DMS53 treated with DMSO at 0.1 percent for 48 hours (cell line): ENCODE measurements around the gene GABARAP.
"Not testable (repeated sequence)": the region's sequence is repeated elsewhere in the genome, so short reads cannot be mapped to it uniquely, and the experiment has no call there.

Experiments used
- DNase-seq: peaks from one replicate; lab custom pipeline; 2025; ENCODE audit not compliant: unreplicated experiment; lab: John Stamatoyannopoulos, UW

GABARAP gene

GRCh38 chr17:7261379-7262191 is 19.3 kb upstream of the GABARAP start:
- no peak for DNase-seq

DNA sequence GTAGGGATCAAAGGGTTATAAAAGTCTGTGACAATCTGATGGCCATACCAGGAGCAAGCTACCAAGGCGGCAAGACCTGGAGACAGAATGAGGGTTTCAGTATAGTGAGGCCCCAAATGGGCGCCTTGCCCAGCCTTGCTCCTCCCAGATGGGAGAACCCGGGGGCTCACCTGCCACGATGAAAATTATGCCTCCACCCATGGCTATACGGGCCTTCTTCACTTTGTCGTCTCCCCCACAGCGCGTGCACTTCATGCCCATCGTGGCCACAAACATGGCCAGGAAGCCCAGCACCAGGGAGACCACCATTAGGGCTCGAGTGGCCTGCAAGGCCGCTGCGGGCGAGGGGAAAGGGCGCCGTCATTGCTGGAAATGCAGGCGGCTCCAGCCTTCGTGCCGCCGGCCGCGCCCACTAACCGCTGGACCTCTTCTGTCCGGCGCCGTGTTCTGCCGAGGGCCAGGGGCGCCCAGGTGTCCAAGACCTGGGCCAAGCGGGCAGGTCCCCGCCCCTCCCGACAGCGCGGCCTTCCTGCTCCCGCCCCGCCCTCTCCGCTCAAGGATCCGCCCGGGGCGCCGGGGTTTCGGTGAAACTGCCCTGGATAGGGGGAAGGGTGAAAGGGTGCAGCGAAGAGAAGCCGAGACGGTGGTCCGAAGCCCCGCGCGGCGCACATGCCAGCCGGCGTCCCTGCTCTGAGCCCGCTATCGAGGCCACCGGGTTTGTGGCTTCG is 18.6 kb upstream of the GABARAP start:
- DNase-seq: peak; percentile 64

DNA sequence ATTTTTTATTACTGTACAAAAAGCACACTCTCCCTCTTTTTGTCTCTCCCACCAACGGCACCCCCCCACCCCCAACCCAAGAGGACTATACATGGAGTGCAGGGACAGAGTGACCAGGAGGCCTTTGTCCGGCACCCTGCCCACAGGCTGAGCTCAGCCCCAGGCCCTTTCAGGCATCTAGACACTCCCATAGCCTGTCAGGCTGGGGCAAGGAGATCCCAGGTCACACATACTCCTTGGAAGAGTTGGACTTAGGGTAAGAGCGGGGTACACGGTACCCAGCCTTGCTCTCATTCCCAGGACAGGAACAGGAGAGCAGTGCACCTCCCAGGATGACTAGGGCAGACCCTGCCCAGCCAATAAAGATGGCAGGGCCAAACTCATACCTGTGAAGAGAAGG is 17.9 kb upstream of the GABARAP start:
- DNase-seq: no peak

GRCh38 chr17:7259555-7259889 is 17.3 kb upstream of the GABARAP start:
- DNase-seq: no peak

DNA sequence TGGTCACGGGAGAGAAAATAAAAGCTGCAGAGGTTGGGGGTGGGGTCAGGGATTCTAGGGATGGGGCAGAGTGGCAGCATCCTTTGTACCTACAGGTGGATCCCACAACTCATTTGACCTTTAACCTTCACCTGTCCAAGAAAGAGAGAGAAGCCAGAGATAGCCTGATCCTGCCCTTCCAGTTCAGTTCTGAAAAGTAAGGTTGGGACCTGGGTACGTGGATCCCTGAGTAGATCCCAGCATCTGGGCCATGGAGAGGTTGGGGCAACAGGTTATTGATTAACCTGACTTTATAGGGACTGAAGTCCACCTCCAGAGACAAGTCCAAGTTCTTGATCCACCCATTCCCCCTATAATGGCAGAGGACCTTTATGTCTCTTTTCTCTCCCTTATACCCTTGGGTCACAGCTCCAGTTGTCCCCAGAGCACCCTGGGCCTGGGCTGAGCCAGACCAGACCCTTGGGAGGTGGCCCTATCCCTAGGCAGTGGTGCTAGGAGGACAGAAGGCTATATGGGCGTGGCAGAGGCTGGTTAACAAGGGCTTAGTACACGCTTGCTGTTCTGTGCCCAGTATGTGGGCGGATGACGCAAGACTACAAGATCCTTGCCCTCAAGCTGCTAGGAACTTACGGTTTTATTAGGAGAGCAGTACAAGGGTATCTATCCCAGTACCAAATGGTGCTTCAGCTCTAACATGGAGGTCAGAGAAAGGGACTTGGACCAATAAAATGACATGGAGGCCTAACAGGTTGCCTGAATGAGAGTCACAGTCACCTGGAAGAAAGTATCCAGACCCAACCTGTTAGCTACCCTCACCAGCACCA is 16.7 kb upstream of the GABARAP start:
- DNase-seq: no peak

- DNase-seq: no peak
Measured at GRCh38 chr17:7256766-7257456, 14.7 kb upstream of the GABARAP start.

- DNase-seq: no peak
Measured at GRCh38 chr17:7254511-7254910, 12.3 kb upstream of the GABARAP start.

DNA sequence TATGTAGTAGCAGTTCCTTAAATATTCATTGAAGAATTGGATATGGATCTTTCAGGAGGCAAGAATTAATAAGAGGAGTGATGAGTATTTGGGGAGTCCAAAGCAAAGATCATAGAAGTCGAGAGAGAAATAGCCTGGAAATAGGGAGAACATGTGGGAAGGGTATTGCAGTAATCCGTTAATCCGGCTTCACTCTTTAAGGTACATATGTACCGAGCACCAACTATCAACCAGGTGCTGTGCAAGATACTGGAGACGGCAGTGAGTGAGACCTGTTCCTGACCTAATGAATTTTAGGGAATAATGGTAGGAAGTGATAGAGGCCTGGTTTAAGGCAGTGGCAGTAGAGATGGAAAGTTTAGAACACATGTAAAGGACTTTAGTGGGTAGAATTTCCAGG is 10.8 kb upstream of the GABARAP start:
- no peak for DNase-seq

DNA sequence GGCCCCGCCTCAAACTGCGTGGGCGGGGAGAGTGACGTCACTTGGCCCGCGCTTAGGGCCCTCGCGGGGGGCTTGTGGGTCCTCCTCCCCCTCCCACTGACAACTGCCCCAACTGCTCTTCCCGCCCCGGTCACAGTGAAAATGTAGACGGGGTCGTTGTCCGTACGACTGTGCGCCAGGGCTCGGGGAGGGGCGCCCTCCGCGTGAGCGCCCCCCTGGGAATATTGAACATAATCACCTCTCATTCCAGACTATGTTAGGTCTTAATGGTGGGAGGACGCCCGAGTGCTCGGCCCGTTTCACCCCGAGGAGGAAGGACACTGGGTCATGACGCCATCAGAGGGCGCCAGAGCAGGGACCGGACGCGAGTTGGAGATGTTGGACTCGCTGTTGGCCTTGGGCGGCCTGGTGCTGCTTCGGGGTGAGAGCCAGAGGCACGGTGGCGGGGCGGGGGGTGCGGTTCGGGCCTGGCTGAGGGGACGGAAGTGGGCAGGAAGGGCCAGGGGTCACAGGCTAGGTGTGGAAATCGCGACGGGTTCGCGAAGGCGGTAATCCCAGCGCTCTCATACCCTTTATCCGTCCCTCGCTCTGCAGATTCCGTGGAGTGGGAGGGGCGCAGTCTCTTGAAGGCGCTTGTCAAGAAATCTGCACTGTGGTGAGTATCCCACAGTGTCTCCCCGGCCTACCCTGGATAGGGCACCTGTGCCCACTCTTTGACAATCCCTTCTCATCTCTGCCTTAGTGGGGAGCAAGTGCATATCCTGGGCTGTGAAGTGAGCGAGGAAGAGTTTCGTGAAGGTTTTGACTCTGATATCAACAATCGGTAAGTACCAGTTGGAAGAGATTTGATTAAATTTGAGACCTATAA is 10.2 kb upstream of the GABARAP start, which contains the start of gene ELP5:
Gene ELP5 (plus strand): TSS at position 40 of the 868 bp plus-strand sequence. CDS start 336 bp downstream, at position 376.
- DNase-seq: peak; percentile 87

DNA sequence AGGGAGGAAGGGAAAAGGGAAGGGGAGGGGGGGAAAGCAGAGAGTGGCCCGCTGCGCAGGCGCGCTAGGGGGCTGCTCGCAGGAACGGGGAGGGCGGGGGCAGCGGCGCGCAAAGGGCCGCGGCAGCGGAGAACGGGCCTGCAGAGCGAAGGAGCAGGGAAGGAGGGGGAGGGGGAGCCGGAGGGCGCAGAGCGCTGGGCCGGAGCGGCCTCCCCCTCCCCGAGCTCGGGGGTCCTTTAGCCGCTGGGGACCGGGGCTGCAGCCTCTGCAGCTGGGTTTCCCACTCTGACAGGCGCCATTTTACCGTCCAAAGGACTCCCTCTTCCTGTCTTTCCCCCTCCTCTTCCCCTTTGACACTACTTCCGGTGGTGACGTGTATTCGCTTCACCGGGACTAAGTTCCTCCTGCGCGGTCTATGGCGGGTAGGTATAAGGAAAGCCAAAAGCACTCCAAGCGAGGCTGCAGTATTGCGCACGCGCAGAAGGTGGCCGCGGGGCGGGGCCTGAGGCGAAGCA is 9.5 kb upstream of the GABARAP start, which contains the start of gene CTDNEP1:
Gene CTDNEP1 (minus strand): TSS at position 74 of the 515 bp plus-strand sequence. CDS start 438 bp downstream, outside the sequence.
- DNase-seq: peak; percentile 99

DNA sequence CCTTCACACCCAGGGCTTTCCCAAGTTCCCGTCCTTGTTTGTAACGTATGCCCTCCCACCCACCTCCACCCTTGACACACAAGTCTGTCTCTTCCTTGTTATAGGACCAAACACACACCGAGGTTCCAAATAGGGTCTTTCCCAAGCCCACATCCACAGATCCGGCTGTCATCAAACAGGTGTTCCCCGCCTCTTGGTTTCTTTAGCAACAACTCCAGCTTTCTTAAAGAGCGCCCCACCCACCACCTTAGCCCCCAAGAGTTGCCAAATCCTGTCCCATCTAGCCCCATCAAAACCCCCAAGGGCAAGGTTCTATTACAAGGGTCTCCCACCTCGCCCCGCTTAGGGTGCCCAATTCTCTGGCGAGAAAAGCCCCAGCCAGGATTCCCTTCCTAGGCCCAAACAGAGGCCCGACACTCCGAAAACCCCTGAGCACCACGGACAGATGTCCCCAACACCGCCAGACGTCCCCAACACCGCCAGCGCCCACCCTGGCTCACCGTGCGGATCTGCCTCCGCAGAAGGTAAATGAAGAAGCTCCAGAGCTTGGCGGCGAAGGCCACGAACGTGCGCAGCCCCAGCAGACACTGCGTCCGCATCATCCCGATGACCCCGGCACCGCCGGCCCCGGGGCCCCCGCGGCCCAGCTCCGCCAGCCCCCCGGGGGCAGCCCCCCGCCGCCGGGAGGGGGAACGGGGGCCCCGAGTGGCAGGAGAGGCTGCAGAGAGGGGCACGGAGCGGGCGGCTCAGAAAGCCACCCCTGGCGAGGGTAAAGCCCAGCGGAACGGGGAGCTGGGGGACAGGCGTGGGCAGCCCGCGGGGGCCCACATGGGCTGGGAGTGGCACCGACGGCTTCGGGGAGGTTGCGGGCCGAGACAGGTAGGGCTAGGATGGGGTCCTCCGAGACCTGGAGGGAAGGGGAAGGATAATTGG is 8.7 kb upstream of the GABARAP start:
- no peak for DNase-seq

DNA sequence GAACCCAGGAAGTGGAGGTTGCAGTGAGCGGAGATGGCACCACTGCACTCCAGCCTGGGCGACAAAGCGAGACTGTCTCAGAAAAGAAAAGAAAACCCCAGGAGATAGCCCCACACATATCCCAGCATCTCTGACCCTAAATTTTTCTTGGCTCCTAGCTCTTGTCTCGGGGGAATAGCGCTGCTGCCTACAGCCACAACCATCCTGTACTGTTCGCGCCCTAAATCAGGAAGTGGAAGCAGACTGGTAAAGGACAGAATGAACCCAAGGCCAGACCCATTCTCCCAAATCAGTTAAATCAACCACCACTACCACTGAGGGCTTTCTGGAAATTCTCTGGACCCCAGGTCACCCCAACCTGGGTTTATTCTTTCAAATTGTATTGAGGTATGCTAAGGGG is 7.6 kb upstream of the GABARAP start:
- no peak for DNase-seq

- no peak for DNase-seq
Measured at GRCh38 chr17:7249214-7249613, 7.0 kb upstream of the GABARAP start.

DNA sequence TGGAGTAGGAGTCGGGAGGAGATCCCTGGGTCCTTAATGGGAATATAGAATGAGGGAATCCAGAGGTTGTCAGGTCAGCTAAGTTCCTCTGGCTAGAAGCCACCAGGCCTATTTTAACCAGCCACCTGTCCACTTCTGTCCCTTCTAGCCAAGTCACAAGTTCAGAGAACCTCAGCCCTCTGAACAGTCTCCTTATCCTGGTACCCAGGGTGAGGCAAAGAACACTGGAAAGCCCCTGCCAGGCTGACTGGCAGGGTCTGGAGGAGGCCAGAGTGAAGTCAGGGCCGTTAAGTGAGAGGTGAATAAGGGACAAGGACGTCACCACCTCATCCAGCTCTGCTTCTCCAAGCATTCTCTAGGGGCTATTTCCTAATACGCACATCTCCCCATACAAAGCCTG is 6.5 kb upstream of the GABARAP start:
- DNase-seq: no peak

DNA sequence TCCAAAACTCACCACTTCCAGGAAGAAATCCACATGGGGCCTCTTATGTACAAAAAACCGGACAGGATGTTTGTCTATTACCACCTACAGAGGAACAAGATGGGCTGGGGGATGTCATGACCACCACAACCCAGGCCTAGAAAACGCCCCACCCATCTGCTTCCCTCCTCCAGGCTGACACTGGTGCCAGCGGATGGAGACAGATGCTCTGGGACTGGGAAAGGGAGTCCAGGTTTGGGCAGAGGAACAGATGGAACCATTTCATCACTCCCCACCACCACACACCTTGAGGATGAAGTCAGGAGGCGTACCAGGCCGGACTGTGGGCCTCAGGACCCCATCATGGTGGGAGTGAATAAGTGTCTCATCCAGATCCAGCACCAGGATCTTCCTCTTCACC is 4.5 kb upstream of the GABARAP start:
- no peak for DNase-seq

DNA sequence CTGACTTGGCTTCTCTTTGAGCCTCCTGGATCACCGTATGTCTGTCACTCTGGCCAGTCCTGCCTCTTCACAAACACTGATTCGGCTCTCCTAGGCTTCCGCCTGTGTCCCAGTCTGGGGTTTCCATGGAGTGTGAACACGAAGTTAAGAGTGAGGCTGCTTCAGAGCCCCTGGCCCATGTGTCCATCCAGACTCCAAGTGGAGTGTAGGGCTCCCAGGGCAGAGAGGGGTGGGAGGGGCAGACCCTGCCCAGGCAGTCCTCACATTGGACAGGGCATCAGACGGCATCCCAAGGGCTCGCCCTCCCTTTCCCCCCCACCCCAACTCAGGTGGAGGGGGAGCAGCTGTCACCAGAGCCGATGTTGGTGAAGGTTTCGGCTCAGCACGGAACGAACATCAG is 1.6 kb upstream of the GABARAP start:
- not testable (repeated sequence) for DNase-seq

- no peak for DNase-seq
Measured at GRCh38 chr17:7243453-7243729, 1.1 kb upstream of the GABARAP start.

DNA sequence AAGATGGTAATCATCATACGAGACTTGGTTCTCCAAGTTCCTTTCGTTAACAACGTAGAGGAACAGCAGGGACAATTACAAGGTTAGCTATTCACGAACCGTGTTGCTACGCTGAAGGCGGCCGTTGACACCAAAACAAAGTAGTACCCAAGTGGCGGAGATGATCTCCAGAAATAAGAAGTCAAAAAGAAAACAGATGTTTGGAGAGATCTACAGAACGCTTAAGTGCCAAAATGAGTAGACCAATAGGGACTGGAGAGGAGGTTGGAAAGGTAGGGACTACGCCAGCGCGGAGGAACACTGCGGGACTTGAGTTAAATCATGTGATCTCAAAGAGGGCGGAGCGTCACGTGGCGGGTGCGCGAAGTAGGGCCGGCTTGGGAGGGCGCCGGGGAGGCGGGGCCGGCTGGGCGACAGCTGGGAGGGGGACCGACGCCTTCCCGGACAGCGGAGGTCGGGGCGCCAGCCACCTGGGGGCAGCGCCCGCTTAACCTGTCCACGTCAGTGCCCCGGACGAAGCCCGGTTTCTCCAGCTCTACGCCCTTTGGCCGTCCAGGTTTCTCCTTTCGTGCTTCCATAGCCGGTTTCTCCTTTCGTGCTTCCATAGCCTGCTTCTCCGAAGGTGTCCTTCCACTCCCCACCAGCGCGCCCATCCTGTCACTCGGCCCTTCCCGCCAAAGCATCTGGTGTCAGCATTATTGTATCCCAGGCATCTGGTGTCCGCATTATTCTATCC is 636 bp upstream of the GABARAP start:
- DNase-seq: peak; percentile 96
